GM19463 (cell line): ENCODE data around the gene ACSF2.
"Not testable (repeated sequence)": the region's sequence is repeated elsewhere in the genome, so short reads cannot be mapped to it uniquely, and the experiment has no call there.

Experiments used
- ATAC-seq: cut with Tn5 transposase; IDR thresholded peaks from one replicate; pipeline ENCODE4 v1.9.1; 2021; ENCODE audit warnings: mild to moderate bottlenecking, moderate library complexity; ENCODE audit not compliant: unreplicated experiment

Gene ACSF2

GRCh38 chr17:50406578-50406977 is 19.4 kb upstream of the ACSF2 start:
- ATAC-seq = no peak

GRCh38 chr17:50407921-50408320 is 18.1 kb upstream of the ACSF2 start:
- ATAC-seq = no peak

- no peak for ATAC-seq
Measured at GRCh38 chr17:50412188-50412732, 13.8 kb upstream of the ACSF2 start.

GRCh38 chr17:50414808-50415207 is 11.2 kb upstream of the ACSF2 start:
- no peak for ATAC-seq

GRCh38 chr17:50419577-50419976 is 6.4 kb upstream of the ACSF2 start:
- not testable (repeated sequence) for ATAC-seq

- no peak for ATAC-seq
Measured at GRCh38 chr17:50420419-50421112, 5.5 kb upstream of the ACSF2 start.

- no peak for ATAC-seq
Measured at GRCh38 chr17:50421308-50422051, 4.5 kb upstream of the ACSF2 start.

GRCh38 chr17:50422738-50423137 is 3.3 kb upstream of the ACSF2 start:
- ATAC-seq = no peak

GRCh38 chr17:50423553-50424159 is 2.4 kb upstream of the ACSF2 start:
- ATAC-seq = no peak

- no peak for ATAC-seq
Measured at GRCh38 chr17:50424246-50424995, 1.6 kb upstream of the ACSF2 start.

- no peak for ATAC-seq
Measured at GRCh38 chr17:50424996-50425681, 879 bp upstream of the ACSF2 start.

GRCh38 chr17:50426472-50426782 is 409 bp downstream of the ACSF2 start:
- ATAC-seq = no peak

- ATAC-seq = no peak
Measured at GRCh38 chr17:50426814-50427787, 1.1 kb downstream of the ACSF2 start.

- ATAC-seq = not testable (repeated sequence)
Measured at GRCh38 chr17:50428126-50428525, 2.1 kb downstream of the ACSF2 start.

- no peak for ATAC-seq
Measured at GRCh38 chr17:50428831-50429424, 2.9 kb downstream of the ACSF2 start.

GRCh38 chr17:50429793-50430192 is 3.8 kb downstream of the ACSF2 start:
- ATAC-seq = no peak

GRCh38 chr17:50430821-50431618 is 5.0 kb downstream of the ACSF2 start:
- ATAC-seq = no peak

- no peak for ATAC-seq
Measured at GRCh38 chr17:50432125-50432762, 6.2 kb downstream of the ACSF2 start.
